MM.1S (cell line): ENCODE results near the gene LCN15.

ENCODE experiments used
- DNase-seq: peaks from one replicate; pipeline ENCODE4 v3.0.0-alpha.2; 2015
- H2AFZ ChIP-seq: fragments of 300-600 bp; sonication (generic); 2 replicates; pipeline ENCODE4 v1.6.0; 2016; ENCODE audit warnings: antibody characterized with exemption, low read length
- H3F3A ChIP-seq: fragments of 300-600 bp; sonication (generic); 2 replicates; pipeline ENCODE4 v1.6.1; 2016; ENCODE audit warnings: mild to moderate bottlenecking, antibody characterized with exemption, low read length, moderate library complexity, mixed read lengths; ENCODE audit not compliant: insufficient read depth
- H3K27ac ChIP-seq: fragments of 300-600 bp; sonication (generic); 2 replicates; pipeline ENCODE4 v1.5.1; 2016; ENCODE audit warnings: mild to moderate bottlenecking, low read length
- H3K27me3 ChIP-seq: fragments of 300-600 bp; sonication (generic); replicated peaks from 2 replicates; pipeline ENCODE4 v1.6.0; 2016; ENCODE audit warnings: low read length; ENCODE audit not compliant: insufficient read depth
- H3K36me3 ChIP-seq: fragments of 300-600 bp; sonication (generic); replicated peaks from 2 replicates; pipeline ENCODE4 v1.6.1; 2016; ENCODE audit warnings: mild to moderate bottlenecking, low read length, mixed read lengths; ENCODE audit not compliant: insufficient read depth
- H3K4me1 ChIP-seq: fragments of 300-600 bp; sonication (generic); 2 replicates; pipeline ENCODE4 v1.6.1; 2016; ENCODE audit warnings: low read length, mixed read lengths
- H3K4me2 ChIP-seq: fragments of 300-600 bp; sonication (generic); 2 replicates; pipeline ENCODE4 v1.6.0; 2016; ENCODE audit warnings: low read depth, low read length
- H3K4me3 ChIP-seq: fragments of 300-600 bp; sonication (generic); 2 replicates; pipeline ENCODE4 v1.5.1; 2016; ENCODE audit warnings: low read length, mixed read lengths
- H3K79me2 ChIP-seq: fragments of 300-600 bp; sonication (generic); 2 replicates; pipeline ENCODE4 v1.6.1; 2016; ENCODE audit warnings: mixed run types, low read length, mixed read lengths
- H3K9ac ChIP-seq: fragments of 300-600 bp; sonication (generic); 2 replicates; pipeline ENCODE4 v1.6.1; 2016; ENCODE audit warnings: low read length, mixed read lengths
- H3K9me2 ChIP-seq: fragments of 300-600 bp; sonication (generic); replicated peaks from 2 replicates; pipeline ENCODE4 v1.6.1; 2016; ENCODE audit warnings: mild to moderate bottlenecking, low read length, mixed read lengths; ENCODE audit not compliant: insufficient read depth
- H3K9me3 ChIP-seq: fragments of 300-600 bp; sonication (generic); replicated peaks from 2 replicates; pipeline ENCODE4 v1.6.1; 2016; ENCODE audit warnings: mild to moderate bottlenecking, low read length, mixed read lengths; ENCODE audit not compliant: insufficient read depth
- H4K20me1 ChIP-seq: fragments of 300-600 bp; sonication (generic); 2 replicates; pipeline ENCODE4 v1.6.1; 2016; ENCODE audit warnings: mild to moderate bottlenecking, low read length, moderate library complexity, mixed read lengths; ENCODE audit not compliant: insufficient read depth
- EZH2 ChIP-seq: fragments of 300-600 bp; sonication (generic); optimal IDR thresholded peaks from 2 replicates; pipeline ENCODE3; 2017; ENCODE audit warnings: low read depth, mild to moderate bottlenecking, antibody characterized with exemption, low read length, mixed read lengths
- EZH2phosphoT487 ChIP-seq: fragments of 300-600 bp; sonication (generic); IDR thresholded peaks from 2 replicates; pipeline ENCODE4 v1.6.1; 2018; ENCODE audit warnings: antibody characterized with exemption, low read length
- TF ChIP-seq, protein P1 (sequence below): fragments of 300-600 bp; sonication (generic); IDR thresholded peaks from 2 replicates; pipeline ENCODE4 v1.5.1; 2016; ENCODE audit warnings: antibody characterized with exemption, low read length, mixed read lengths

LCN15 gene

DNA sequence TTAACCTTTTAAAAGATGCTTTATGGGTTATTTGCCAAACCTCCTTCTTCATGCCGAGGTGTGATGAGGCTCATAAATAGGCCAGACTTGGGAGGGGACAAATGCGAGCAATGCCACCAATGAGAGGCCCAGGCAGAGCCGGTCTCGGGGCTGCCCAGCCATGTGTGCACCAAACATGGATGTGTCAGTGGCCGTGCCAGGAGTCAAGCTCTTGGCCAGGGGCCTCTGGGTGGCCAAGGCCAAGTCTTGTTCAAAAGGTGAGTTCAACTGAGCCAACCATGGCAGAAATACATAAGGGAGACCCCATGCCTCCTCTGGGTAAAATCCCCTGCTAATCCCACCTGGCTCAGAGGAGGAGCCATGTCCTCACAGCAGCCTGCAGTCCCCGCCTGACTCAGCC lies 10.9 kb upstream of the LCN15 start:
- Histone ChIP-seq H4K20me1 (no peaks in the 10 kb centered on the region), H3K9me2 (no peaks in the 10 kb centered on the region), H3K27ac (no peak overlapping the region), H2AFZ (no peak overlapping the region), H3K27me3 (peaks cover 42% of the 10 kb centered on the region), H3K4me1 (peaks cover 11% of the 10 kb centered on the region), H3K4me2 (no peak overlapping the region), H3K36me3 (no peaks in the 10 kb centered on the region), H3K9me3 (no peaks in the 10 kb centered on the region), H3K79me2 (no peaks in the 10 kb centered on the region), H3K4me3 (no peak overlapping the region), H3K9ac (no peak overlapping the region), H3F3A (0 out of 2 replicates have a peak, but pooled peaks cover 4% of the 10 kb centered on the region)
- no peak for DNase-seq
- TF ChIP-seq EZH2, result no peak
- TF ChIP-seq EZH2phosphoT487, result no peak
- TF ChIP-seq, protein P1, sequence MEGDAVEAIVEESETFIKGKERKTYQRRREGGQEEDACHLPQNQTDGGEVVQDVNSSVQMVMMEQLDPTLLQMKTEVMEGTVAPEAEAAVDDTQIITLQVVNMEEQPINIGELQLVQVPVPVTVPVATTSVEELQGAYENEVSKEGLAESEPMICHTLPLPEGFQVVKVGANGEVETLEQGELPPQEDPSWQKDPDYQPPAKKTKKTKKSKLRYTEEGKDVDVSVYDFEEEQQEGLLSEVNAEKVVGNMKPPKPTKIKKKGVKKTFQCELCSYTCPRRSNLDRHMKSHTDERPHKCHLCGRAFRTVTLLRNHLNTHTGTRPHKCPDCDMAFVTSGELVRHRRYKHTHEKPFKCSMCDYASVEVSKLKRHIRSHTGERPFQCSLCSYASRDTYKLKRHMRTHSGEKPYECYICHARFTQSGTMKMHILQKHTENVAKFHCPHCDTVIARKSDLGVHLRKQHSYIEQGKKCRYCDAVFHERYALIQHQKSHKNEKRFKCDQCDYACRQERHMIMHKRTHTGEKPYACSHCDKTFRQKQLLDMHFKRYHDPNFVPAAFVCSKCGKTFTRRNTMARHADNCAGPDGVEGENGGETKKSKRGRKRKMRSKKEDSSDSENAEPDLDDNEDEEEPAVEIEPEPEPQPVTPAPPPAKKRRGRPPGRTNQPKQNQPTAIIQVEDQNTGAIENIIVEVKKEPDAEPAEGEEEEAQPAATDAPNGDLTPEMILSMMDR, result no peak

DNA sequence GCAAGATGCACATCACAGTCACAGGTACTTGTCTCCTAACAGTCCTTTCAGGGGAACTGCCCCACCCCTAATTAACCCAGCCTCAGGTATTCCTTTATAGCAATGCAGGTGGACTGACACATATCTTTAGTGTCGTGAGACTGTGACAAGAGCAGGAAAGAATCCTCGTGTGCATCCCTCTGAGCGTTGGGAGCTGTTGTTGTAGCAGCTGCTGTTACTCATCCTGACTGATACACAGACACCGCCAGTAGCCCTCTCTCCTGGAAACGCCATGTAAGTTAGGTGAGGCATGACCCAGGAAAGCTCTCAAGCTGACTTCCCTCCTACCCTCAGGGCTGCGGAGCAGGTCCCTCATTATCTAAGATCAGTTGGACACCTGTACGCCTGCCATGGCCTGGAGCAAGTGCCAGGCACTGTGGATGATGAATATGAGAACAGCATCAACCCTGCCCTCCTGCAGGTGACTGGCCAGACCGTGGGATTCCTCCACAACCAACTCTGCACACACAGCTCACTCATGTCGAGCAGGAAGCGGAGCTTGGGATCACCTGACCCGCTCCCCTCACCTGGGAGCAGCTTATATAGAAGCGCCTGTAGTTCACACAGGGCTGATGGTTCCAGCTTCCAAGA lies 10.2 kb upstream of the LCN15 start:
- no peak for TF ChIP-seq EZH2phosphoT487
- Histone ChIP-seq H3K79me2 (no peaks in the 10 kb centered on the region), H3K9me2 (no peaks in the 10 kb centered on the region), H2AFZ (peak overlapping the region; percentile 61; the same call in 1 of the 2 replicates), H3K27ac (no peak overlapping the region), H3K4me1 (peaks cover 11% of the 10 kb centered on the region), H4K20me1 (no peaks in the 10 kb centered on the region), H3F3A (0 out of 2 replicates have a peak, but pooled peaks cover 4% of the 10 kb centered on the region), H3K9ac (no peak overlapping the region), H3K9me3 (no peaks in the 10 kb centered on the region), H3K36me3 (no peaks in the 10 kb centered on the region), H3K27me3 (peaks cover 35% of the 10 kb centered on the region), H3K4me2 (no peak overlapping the region), H3K4me3 (no peak overlapping the region)
- DNase-seq, result no peak

DNA sequence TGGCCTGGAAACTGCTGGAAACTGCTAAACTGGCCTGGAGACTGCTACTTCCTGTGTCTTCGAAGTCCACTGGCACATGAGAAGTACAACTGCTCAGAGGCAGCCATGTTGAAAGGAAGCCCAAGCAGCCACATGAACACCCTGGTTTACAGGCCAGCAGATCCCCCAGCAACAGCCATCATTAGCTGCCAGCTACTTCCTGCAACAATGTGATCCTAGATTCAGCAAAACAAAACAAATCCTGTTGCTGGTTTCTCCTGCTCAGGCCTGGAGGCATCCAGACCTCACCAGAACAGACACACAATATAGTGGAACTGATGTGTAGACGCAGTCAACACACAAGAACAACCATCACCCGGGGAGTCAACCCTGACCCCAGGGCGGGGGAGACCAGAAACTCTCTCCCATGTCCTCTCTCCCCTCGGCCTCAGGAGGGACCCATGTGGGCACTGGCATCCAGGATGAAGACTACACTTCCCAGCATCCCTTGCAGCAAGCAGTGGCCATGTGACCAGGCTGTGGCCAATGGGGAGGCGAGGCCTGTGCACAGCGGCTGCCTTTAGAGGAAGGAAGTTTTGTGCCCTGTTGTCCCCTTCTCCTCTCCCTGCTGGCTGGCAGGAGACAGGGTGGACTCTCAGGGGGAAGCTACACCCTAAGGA lies 9.2 kb upstream of the LCN15 start:
- H3K9me2 ChIP-seq, result no peaks in the 10 kb centered on the region
- no peaks in the 10 kb centered on the region for H3K36me3 ChIP-seq
- H3K9me3 ChIP-seq, result no peaks in the 10 kb centered on the region
- peak; percentile 57 for DNase-seq
- TF ChIP-seq, protein P1, result no peak
- TF ChIP-seq EZH2 (no peak), EZH2phosphoT487 (no peak)
- no peak overlapping the region for H3K27ac ChIP-seq
- H2AFZ ChIP-seq, result peak overlapping the region; percentile 61
- H3F3A ChIP-seq, result 0 out of 2 replicates have a peak, but pooled peaks cover 4% of the 10 kb centered on the region
- peaks cover 25% of the 10 kb centered on the region for H3K27me3 ChIP-seq
- H3K4me2 ChIP-seq, result peak overlapping the region; percentile 10; the same call in 1 of the 2 replicates
- no peaks in the 10 kb centered on the region for H4K20me1 ChIP-seq
- H3K79me2 ChIP-seq, result no peaks in the 10 kb centered on the region
- H3K9ac ChIP-seq, result no peak overlapping the region
- peaks cover 11% of the 10 kb centered on the region for H3K4me1 ChIP-seq
- H3K4me3 ChIP-seq, result no peak overlapping the region

DNA sequence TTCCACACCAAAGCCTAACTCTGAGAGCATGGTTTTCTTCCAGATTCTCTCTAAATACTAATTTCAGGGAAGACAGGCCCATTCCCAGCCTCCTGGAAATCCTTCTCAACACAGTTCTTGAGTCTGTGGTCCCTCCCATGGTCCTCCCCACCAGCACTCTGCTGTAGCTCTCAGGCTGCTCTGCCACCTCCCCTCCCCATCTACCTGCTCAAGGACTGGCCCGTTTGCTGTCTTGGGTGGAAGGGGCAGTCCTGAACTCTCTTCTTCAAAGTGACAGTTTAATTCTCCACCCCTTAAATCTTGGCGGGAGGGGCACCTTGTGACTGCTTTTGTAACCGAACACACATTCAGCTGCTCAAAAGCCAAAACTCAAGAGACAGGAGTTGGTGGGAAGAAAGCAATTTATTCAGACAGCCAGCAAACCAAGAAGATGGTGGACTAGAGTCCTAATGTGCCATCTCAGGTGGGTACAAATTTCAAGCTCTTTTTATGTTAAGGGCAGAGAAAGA lies 7.6 kb upstream of the LCN15 start:
- Histone ChIP-seq H3K4me1 (peaks cover 18% of the 10 kb centered on the region), H3K27ac (no peak overlapping the region), H3K9me3 (no peaks in the 10 kb centered on the region), H3K79me2 (no peaks in the 10 kb centered on the region), H3K9ac (no peak overlapping the region), H3K9me2 (no peaks in the 10 kb centered on the region), H3K4me3 (no peak overlapping the region), H2AFZ (no peak overlapping the region), H3K4me2 (no peak overlapping the region), H3K27me3 (peaks cover 21% of the 10 kb centered on the region), H4K20me1 (no peaks in the 10 kb centered on the region), H3F3A (peaks cover 14% of the 10 kb centered on the region), H3K36me3 (no peaks in the 10 kb centered on the region)
- DNase-seq, result no peak
- TF ChIP-seq EZH2 (no peak), EZH2phosphoT487 (no peak)
- TF ChIP-seq, protein P1, result no peak
